ENCODE measurements around the gene ZDHHC11.
"Not testable (repeated sequence)": the region's sequence is repeated elsewhere in the genome, so short reads cannot be mapped to it uniquely, and the experiment has no call there.

- not testable (repeated sequence) for TF ChIP-seq CTCF, POLR2A (IDR thresholded peaks at IDR 0.05)
Observed at GRCh38 chr5:774854-775505, 75.8 kb downstream of the ZDHHC11 start.
